Tibial nerve (tissue), 4 donors: ENCODE results near the gene CNIH3. TPM values are rescaled to one million over a fixed set of nuclear protein-coding genes. Genes with fewer than 3 reads are reported as not detected.

ENCODE experiments used
- DNase-seq, 2 donors: peaks; one replicate each; pipeline ENCODE4 v3.0.0-alpha.2; 2019; ENCODE audit warnings: low spot score in 2 of 2
- H3K27ac ChIP-seq, 4 donors: fragments of 200-600 bp; sonication (generic) in 3 of 4; one replicate each; pipeline ENCODE4 v1.5.1; 2017 to 2019; ENCODE audit warnings: mild to moderate bottlenecking in 1 of 4
- H3K27me3 ChIP-seq, 2 donors: fragments of 200-600 bp; sonication (generic) in 1 of 2; one replicate each; pipeline versions ENCODE4 v1.5.1 to v1.6.0; 2017 to 2019
- H3K36me3 ChIP-seq, 3 donors: fragments of 200-600 bp; sonication (generic); one replicate each; pipeline ENCODE4 v1.5.1; 2018 to 2019
- H3K4me1 ChIP-seq, 4 donors: fragments of 200-600 bp; sonication (generic) in 3 of 4; one replicate each; pipeline ENCODE4 v1.5.1; 2017 to 2019
- H3K4me3 ChIP-seq, 4 donors: fragments of 200-600 bp; sonication (generic) in 3 of 4; one replicate each; pipeline ENCODE4 v1.5.1; 2017 to 2019; ENCODE audit warnings: mild to moderate bottlenecking in 1 of 4, moderate library complexity in 1 of 4
- H3K9me3 ChIP-seq, 4 donors: fragments of 200-600 bp; sonication (generic) in 3 of 4; one replicate each; pipeline ENCODE4 v1.5.1; 2017 to 2019
- CTCF ChIP-seq, 5 experiments: fragments of 200-600 bp in 3 of 5; fragments of 450-650 bp in 2 of 5; sonication (generic) in 3 of 5; IDR thresholded peaks; one replicate each; pipeline ENCODE4 v1.5.1; 2016 to 2019; ENCODE audit warnings: antibody characterized with exemption in 5 of 5, mild to moderate bottlenecking in 3 of 5, moderate library complexity in 2 of 5
- EP300 ChIP-seq, 2 donors: sonication (generic); formaldehyde crosslinking; IDR thresholded peaks; one replicate each; pipeline ENCODE4 v1.6.1; 2017; ENCODE audit warnings: antibody characterized with exemption in 2 of 2, mild to moderate bottlenecking in 1 of 2
- POLR2A ChIP-seq, 2 donors: fragments of 450-650 bp; IDR thresholded peaks; one replicate each; pipeline ENCODE4 v1.6.1; 2017; ENCODE audit warnings: antibody characterized with exemption in 2 of 2, mild to moderate bottlenecking in 2 of 2, moderate library complexity in 2 of 2
- WGBS, 2 donors: methylation state at CpG; one replicate each; pipeline ENCODE4 v1.1.5; 2018; 5-methylcytosine and 5-hydroxymethylcytosine counted together
- total RNA-seq, 4 donors: library from RNA; depleted of rRNA; stranded (reverse); fragments of >200 nt; gene quantifications; one replicate each; pipeline ENCODE4 v1.1.0, GENCODE V29; 2016

CNIH3 gene
- total RNA-seq, 4 donors from 2014 or later = 1.8 to 7.6 (median 4.7) TPM

GRCh38 chr1:224711876-224712275 is 95.8 kb downstream of the CNIH3 start:
- no peak for TF ChIP-seq CTCF (IDR thresholded peaks at IDR 0.05)
- TF ChIP-seq POLR2A (IDR thresholded peaks at IDR 0.05) = no peak
- no peak for TF ChIP-seq EP300 (IDR thresholded peaks at IDR 0.05)
- 83 to 88% methylated on average over 3 of the region's 3 CpGs for WGBS, 2 donors
- Histone ChIP-seq H3K27me3 (no peaks in the 10 kb centered on the region), H3K27ac (no peak overlapping the region), H3K4me1 (no peaks in the 10 kb centered on the region), H3K4me3 (no peak overlapping the region), H3K9me3 (no peaks in the 10 kb centered on the region), H3K36me3 (no peaks in the 10 kb centered on the region)
- DNase-seq = no peak

- H3K4me3 ChIP-seq = no peak overlapping the region
- H3K36me3 ChIP-seq = no peaks in the 10 kb centered on the region
- H3K27ac ChIP-seq = no peak overlapping the region
- H3K9me3 ChIP-seq = no peaks in the 10 kb centered on the region
- TF ChIP-seq CTCF (IDR thresholded peaks at IDR 0.05) = no peak
- TF ChIP-seq POLR2A (IDR thresholded peaks at IDR 0.05) = no peak
- no peak for TF ChIP-seq EP300 (IDR thresholded peaks at IDR 0.05)
- DNase-seq = no peak
- 92 to 100% methylated on average over 1 of the region's 1 CpG for WGBS, 2 donors
- H3K27me3 ChIP-seq = no peaks in the 10 kb centered on the region
- no peaks in the 10 kb centered on the region for H3K4me1 ChIP-seq
Measured at GRCh38 chr1:224713228-224713627, 97.1 kb downstream of the CNIH3 start.

GRCh38 chr1:224714553-224714952 is 98.4 kb downstream of the CNIH3 start:
- DNase-seq = no peak
- Histone ChIP-seq H3K9me3 (no peaks in the 10 kb centered on the region), H3K27ac (no peak overlapping the region), H3K4me3 (no peak overlapping the region), H3K27me3 (no peaks in the 10 kb centered on the region), H3K4me1 (no peaks in the 10 kb centered on the region), H3K36me3 (no peaks in the 10 kb centered on the region)
- 90% methylated on average over 6 of the region's 6 CpGs for WGBS, 2 donors
- no peak for TF ChIP-seq EP300 (IDR thresholded peaks at IDR 0.05)
- no peak for TF ChIP-seq POLR2A (IDR thresholded peaks at IDR 0.05)
- no peak for TF ChIP-seq CTCF (IDR thresholded peaks at IDR 0.05)

GRCh38 chr1:224718470-224719053 is 102.4 kb downstream of the CNIH3 start:
- no peak overlapping the region for H3K4me3 ChIP-seq
- no peaks in the 10 kb centered on the region for H3K9me3 ChIP-seq
- DNase-seq = no peak
- no peaks in the 10 kb centered on the region for H3K27me3 ChIP-seq
- 74 to 82% methylated on average over 7 to 8 of the region's 9 CpGs for WGBS, 2 donors
- TF ChIP-seq EP300 (IDR thresholded peaks at IDR 0.05) (no peak), CTCF (IDR thresholded peaks at IDR 0.05) (no peak), POLR2A (IDR thresholded peaks at IDR 0.05) (no peak)
- H3K4me1 ChIP-seq = peaks cover 0 to 5% (median 0%) of the 10 kb centered on the region in 4 donors
- H3K27ac ChIP-seq = no peak overlapping the region
- no peaks in the 10 kb centered on the region for H3K36me3 ChIP-seq

- H3K4me1 ChIP-seq = peaks cover 0 to 5% (median 0%) of the 10 kb centered on the region in 4 donors
- H3K27ac ChIP-seq = no peak overlapping the region
- DNase-seq = no peak
- H3K36me3 ChIP-seq = no peaks in the 10 kb centered on the region
- WGBS, 2 donors = 36 to 37% methylated on average over 4 of the region's 4 CpGs
- no peak for TF ChIP-seq POLR2A (IDR thresholded peaks at IDR 0.05)
- TF ChIP-seq EP300 (IDR thresholded peaks at IDR 0.05) = no peak
- TF ChIP-seq CTCF (IDR thresholded peaks at IDR 0.05) = no peak
- no peaks in the 10 kb centered on the region for H3K27me3 ChIP-seq
- H3K4me3 ChIP-seq = no peak overlapping the region
- H3K9me3 ChIP-seq = no peaks in the 10 kb centered on the region
Measured at GRCh38 chr1:224719716-224720115, 103.6 kb downstream of the CNIH3 start.
